Left cardiac atrium (tissue), 4 donors: ENCODE measurements around the gene CYP27B1. TPM values are rescaled to one million over a fixed set of nuclear protein-coding genes. Genes with fewer than 3 reads are reported as not detected.
"Not testable (repeated sequence)": the region's sequence is repeated elsewhere in the genome, so short reads cannot be mapped to it uniquely, and the experiment has no call there.

Experiments
- ATAC-seq, 2 donors: fragments of 200-7000 bp; cut with Tn5 transposase; one replicate each; pipeline ENCODE4 v1.9.1; 2020; ENCODE audit warnings: mild to moderate bottlenecking in 2 of 2, moderate library complexity in 2 of 2
- DNase-seq: peaks from one replicate; pipeline ENCODE4 v3.0.0-alpha.2; 2020
- intact Hi-C, 2 donors: fragments of 100-400 bp; cut with DNase I; formaldehyde crosslinking; loops; one replicate each; pipeline versions ENCODE4 v1.14.1 to v1.15.1; 2022 to 2023
- total RNA-seq, 2 donors: library from RNA; stranded (reverse); fragmentation: NEBNext Ultra II Directional; extraction: Animal tissue kit (Norgen Biotek cat#: 25700); gene quantifications; one replicate each; pipeline ENCODE4 v1.2.1, GENCODE V29; 2021
- donor health status: DM: no; HTN: yes; CAD: no.
- donor health status: DM: no; HTN: yes; CAD: no; lungs with severe emphysema.
- donor health status: DM: yes; HTN: yes; CAD: no.
- donor health status: Dilated cardiomyopathy.

CYP27B1 gene
- total RNA-seq, 2 donors from 2014 or later, result 0.44 to 1.5 TPM

GRCh38 chr12:57726884-57727757, 39.8 kb downstream of the CYP27B1 start:
- ATAC-seq (peak; percentile 47 to 60), DNase-seq (peak; percentile 56)
- intact Hi-C loops, result no loop called here

GRCh38 chr12:57726151-57726883, 40.6 kb downstream of the CYP27B1 start:
- intact Hi-C loops, result no loop called here
- ATAC-seq, result peak; percentile 80
- DNase-seq, result peak; percentile 86

GRCh38 chr12:57725851-57726150, 41.1 kb downstream of the CYP27B1 start:
- ATAC-seq, result no peak
- intact Hi-C loops, result no loop called here

GRCh38 chr12:57724936-57725740, 41.7 kb downstream of the CYP27B1 start:
- DNase-seq, result no peak
- intact Hi-C loops, result no loop called here
- ATAC-seq, result no peak

More at GRCh38 chr12:57725851-57726150, 41.1 kb downstream of the CYP27B1 start:
- DNase-seq, result no peak

- DNase-seq (no peak), ATAC-seq (no peak)
- intact Hi-C loops, result no loop called here
Measured at GRCh38 chr12:57724003-57724935, 42.6 kb downstream of the CYP27B1 start.

GRCh38 chr12:57723630-57723962, 43.3 kb downstream of the CYP27B1 start:
- intact Hi-C loops, result no loop called here
- ATAC-seq, result no peak
- no peak for DNase-seq

- intact Hi-C loops, result no loop called here
- ATAC-seq (no peak), DNase-seq (no peak)
Measured at GRCh38 chr12:57722716-57723629, 43.9 kb downstream of the CYP27B1 start.

- ATAC-seq, DNase-seq, intact Hi-C loops: not testable (repeated sequence)
Measured at GRCh38 chr12:57721846-57722608, 44.9 kb downstream of the CYP27B1 start.

GRCh38 chr12:57720606-57721595, 46.0 kb downstream of the CYP27B1 start:
- DNase-seq (no peak), ATAC-seq (no peak)
- intact Hi-C loops, result no loop called here

GRCh38 chr12:57719777-57720605, 46.9 kb downstream of the CYP27B1 start:
- no peak for ATAC-seq
- no peak for DNase-seq
- intact Hi-C loops, result no loop called here

GRCh38 chr12:57718641-57719528, 48.0 kb downstream of the CYP27B1 start:
- intact Hi-C loops, result no loop called here
- no peak for ATAC-seq
- no peak for DNase-seq

GRCh38 chr12:57717846-57718640, 48.8 kb downstream of the CYP27B1 start:
- no peak for ATAC-seq
- intact Hi-C loops, result no loop called here
- no peak for DNase-seq

- ATAC-seq (no peak), DNase-seq (no peak)
- intact Hi-C loops, result no loop called here
Measured at GRCh38 chr12:57717131-57717530, 49.7 kb downstream of the CYP27B1 start.
